GM23338 (cell line): Measurements from ENCODE around the gene TMEM212. TPM values are rescaled to one million over a fixed set of nuclear protein-coding genes. Genes with fewer than 3 reads are reported as not detected.

Source experiments
- ATAC-seq: fragments of 200-7000 bp; cut with Tn5 transposase; 3 replicates; pipeline ENCODE4 v1.9.1; 2020
- DNase-seq: peaks from one replicate; pipeline ENCODE4 v3.0.0-alpha.2; 2015; ENCODE audit warnings: low spot score
- H2AFZ ChIP-seq: fragments of 200-600 bp; sonication (generic); 2 replicates; pipeline ENCODE4 v1.8.0; 2016; ENCODE audit warnings: antibody characterized with exemption, mild to moderate bottlenecking, moderate library complexity
- H3F3A ChIP-seq: fragments of 200-600 bp; sonication (generic); replicated peaks from 2 replicates; pipeline ENCODE4 v1.8.0; 2017; ENCODE audit warnings: antibody characterized with exemption, mixed run types, low read depth
- H3K27ac ChIP-seq: fragments of 200-600 bp; sonication (generic); 2 replicates; pipeline ENCODE4 v1.6.1; 2016; ENCODE audit warnings: low read depth
- H3K27me3 ChIP-seq: fragments of 200-600 bp; sonication (generic); 2 replicates; pipeline ENCODE4 v1.8.0; 2016; ENCODE audit warnings: mild to moderate bottlenecking, mixed run types, moderate library complexity; ENCODE audit not compliant: insufficient read depth
- H3K36me3 ChIP-seq: fragments of 200-600 bp; sonication (generic); 2 replicates; pipeline ENCODE4 v1.8.0; 2016; ENCODE audit warnings: mild to moderate bottlenecking; ENCODE audit not compliant: insufficient read depth
- H3K4me1 ChIP-seq: fragments of 200-600 bp; sonication (generic); 2 replicates; pipeline ENCODE4 v1.8.0; 2016; ENCODE audit warnings: mild to moderate bottlenecking, moderate library complexity; ENCODE audit not compliant: insufficient read depth
- H3K4me2 ChIP-seq: fragments of 200-600 bp; sonication (generic); 2 replicates; pipeline ENCODE4 v1.7.1; 2017; ENCODE audit warnings: mixed run types
- H3K4me3 ChIP-seq: fragments of 200-600 bp; sonication (generic); 2 replicates; pipeline ENCODE4 v1.6.1; 2016; ENCODE audit warnings: mixed run types
- H3K79me2 ChIP-seq: fragments of 200-600 bp; sonication (generic); replicated peaks from 2 replicates; pipeline ENCODE4 v1.8.0; 2017; ENCODE audit warnings: mild to moderate bottlenecking; ENCODE audit not compliant: insufficient read depth
- H3K9me2 ChIP-seq: fragments of 200-600 bp; sonication (generic); 2 replicates; pipeline ENCODE4 v1.8.0; 2017; ENCODE audit not compliant: insufficient read depth
- H4K20me1 ChIP-seq: fragments of 200-600 bp; sonication (generic); replicated peaks from 2 replicates; pipeline ENCODE4 v1.8.0; 2017; ENCODE audit warnings: mild to moderate bottlenecking; ENCODE audit not compliant: insufficient read depth
- H3K27ac Mint-ChIP-seq: 2 replicates; pipeline ENCODE4 v1.8.0; 2020; ENCODE audit warnings: inconsistent platforms, mild to moderate bottlenecking, moderate library complexity, mixed read lengths
- H3K27me3 Mint-ChIP-seq: 3 replicates; pipeline ENCODE4 v1.8.0; 2022; ENCODE audit warnings: low read depth, mild to moderate bottlenecking, moderate library complexity, mixed read lengths, inconsistent platforms; ENCODE audit not compliant: insufficient read depth, poor library complexity
- H3K36me3 Mint-ChIP-seq: 3 replicates; pipeline ENCODE4 v1.8.0; 2021; ENCODE audit warnings: low read depth, mild to moderate bottlenecking, inconsistent platforms, moderate library complexity, mixed read lengths
- H3K4me1 Mint-ChIP-seq: 3 replicates; pipeline ENCODE4 v1.8.0; 2020; ENCODE audit warnings: mild to moderate bottlenecking, inconsistent platforms, mixed read lengths
- H3K4me3 Mint-ChIP-seq: 3 replicates; pipeline ENCODE4 v1.8.0; 2021; ENCODE audit warnings: moderate library complexity, mild to moderate bottlenecking, inconsistent platforms, mixed read lengths
- H3K9me3 Mint-ChIP-seq: 3 replicates; pipeline ENCODE4 v1.8.0; 2020; ENCODE audit warnings: moderate library complexity, mild to moderate bottlenecking, inconsistent platforms, mixed read lengths
- CTCF ChIP-seq, 2 experiments: fragments of 200-600 bp in 1 of 2; sonication (generic) in 1 of 2; conservative IDR thresholded peaks; 2 replicates each; pipeline versions ENCODE4 v1.5.1 to v1.6.1; 2016 to 2017; ENCODE audit warnings: antibody characterized with exemption in 2 of 2, low read depth in 2 of 2, mild to moderate bottlenecking in 2 of 2, moderate library complexity in 1 of 2
- ETS1 ChIP-seq: IDR thresholded peaks from 2 replicates; pipeline ENCODE4 v1.6.1; 2016; ENCODE audit warnings: antibody characterized with exemption
- EZH2 ChIP-seq: fragments of 200-600 bp; sonication (generic); IDR thresholded peaks from one replicate; pipeline ENCODE4 v1.8.0; 2017; ENCODE audit warnings: antibody characterized with exemption, mild to moderate bottlenecking, low read depth; ENCODE audit not compliant: unreplicated experiment
- EZH2phosphoT487 ChIP-seq: fragments of 200-600 bp; sonication (generic); IDR thresholded peaks from one replicate; pipeline ENCODE4 v1.8.1; 2018; ENCODE audit warnings: antibody characterized with exemption; ENCODE audit not compliant: unreplicated experiment
- NANOG ChIP-seq: IDR thresholded peaks from 2 replicates; pipeline ENCODE4 v1.6.1; 2016; ENCODE audit warnings: antibody characterized with exemption, borderline replicate concordance
- POLR2AphosphoS5 ChIP-seq: IDR thresholded peaks from 2 replicates; pipeline ENCODE4 v1.6.1; 2016; ENCODE audit warnings: antibody characterized with exemption, low read depth
- REST ChIP-seq: IDR thresholded peaks from one replicate; pipeline ENCODE4 v1.6.1; 2018; ENCODE audit warnings: antibody characterized with exemption; ENCODE audit not compliant: unreplicated experiment
- ZNF462 ChIP-seq: fragments of 250-450 bp; sonication (Bioruptor Pico); IDR thresholded peaks from 2 replicates; pipeline ENCODE4 v1.5.0; 2020; ENCODE audit warnings: mild to moderate bottlenecking, moderate library complexity
- polyA plus RNA-seq: library from polyadenylated mRNA; unstranded; fragments of >200 nt; fragmentation: Nextera tagmentation; extraction: Ambion mirVana; gene quantifications from 2 replicates; pipeline ENCODE4 v1.2.1, GENCODE V29; 2016
- total RNA-seq: library from RNA; depleted of rRNA; stranded (reverse); fragments of >200 nt; shearing (Covaris generic); gene quantifications from 2 replicates; pipeline ENCODE4 v1.2.3, GENCODE V29; 2014

TMEM212 gene
- total and polyA plus RNA-seq, 2 experiments from 2014 or later: not detected

GRCh38 chr3:171883257-171883892 is 40.2 kb downstream of the TMEM212 start:
- Histone ChIP-seq H2AFZ (0 out of 2 replicates have a peak overlapping the region, but pooled peaks have one; percentile 11), H3K36me3 (no peaks in the 10 kb centered on the region), H4K20me1 (no peaks in the 10 kb centered on the region), H3K27me3 (no peaks in the 10 kb centered on the region), H3F3A (no peaks in the 10 kb centered on the region), H3K9me2 (no peaks in the 10 kb centered on the region; the same call in 1 of the 2 replicates), H3K4me2 (peak overlapping the region; percentile 40), H3K4me1 (peaks cover 26% of the 10 kb centered on the region), H3K27ac (no peak overlapping the region; the same call in 1 of the 2 replicates), H3K4me3 (no peak overlapping the region), H3K79me2 (no peaks in the 10 kb centered on the region)
- no peak for DNase-seq
- Mint-ChIP-seq H3K27ac (0 out of 2 replicates have a peak overlapping the region, but pooled peaks have one; percentile 59), H3K9me3 (0 out of 3 replicates have a peak, but pooled peaks cover 4% of the 10 kb centered on the region), H3K4me1 (peaks cover 33% of the 10 kb centered on the region), H3K4me3 (no peak overlapping the region), H3K27me3 (peaks cover 5% of the 10 kb centered on the region), H3K36me3 (no peaks in the 10 kb centered on the region)
- TF ChIP-seq CTCF (conservative IDR thresholded peaks at IDR 0.05; ENCODE audit: low read depth in 2 of 2): no peak
- peak; percentile 57; the same call in 1 of the 2 replicates for TF ChIP-seq NANOG
- no peak for TF ChIP-seq EZH2
- TF ChIP-seq REST: no peak
- no peak for TF ChIP-seq ETS1
- no peak for TF ChIP-seq ZNF462
- no peak for TF ChIP-seq EZH2phosphoT487
- TF ChIP-seq POLR2AphosphoS5: no peak
- no peak for ATAC-seq
